Nephron (organoid): ENCODE data around the gene RNF6.
A peak's percentile ranks its signal among the peaks of the same experiment; 100 is the strongest.

Experiments
- H3K27ac Mint-ChIP-seq, 3 experiments: 2 replicates each; pipeline ENCODE4 v1.8.0; 2020; ENCODE audit warnings: mixed read lengths in 3 of 3, mild to moderate bottlenecking in 2 of 3, moderate library complexity in 1 of 3
- H3K27me3 Mint-ChIP-seq: 2 replicates; pipeline ENCODE4 v1.8.0; 2021; ENCODE audit warnings: low read depth, mild to moderate bottlenecking, moderate library complexity, mixed read lengths
- H3K36me3 Mint-ChIP-seq: 2 replicates; pipeline ENCODE4 v1.8.0; 2020; ENCODE audit warnings: low read depth, mixed read lengths
- H3K4me1 Mint-ChIP-seq: 2 replicates; pipeline ENCODE4 v1.8.0; 2020; ENCODE audit warnings: mixed read lengths
- H3K4me3 Mint-ChIP-seq, 3 experiments: 2 replicates each; pipeline ENCODE4 v1.8.0; 2020; ENCODE audit warnings: mild to moderate bottlenecking in 3 of 3, mixed read lengths in 3 of 3, moderate library complexity in 2 of 3
- H3K9me3 Mint-ChIP-seq: 2 replicates; pipeline ENCODE4 v1.8.0; 2020; ENCODE audit warnings: mixed read lengths
- TF ChIP-seq, protein P1 (sequence below), 3 experiments: fragments of 200-600 bp; sonication (generic); IDR thresholded peaks; one replicate each; pipeline ENCODE4 v1.5.0; 2021; ENCODE audit warnings: antibody characterized with exemption in 3 of 3; ENCODE audit not compliant: unreplicated experiment in 3 of 3

RNF6 gene

DNA sequence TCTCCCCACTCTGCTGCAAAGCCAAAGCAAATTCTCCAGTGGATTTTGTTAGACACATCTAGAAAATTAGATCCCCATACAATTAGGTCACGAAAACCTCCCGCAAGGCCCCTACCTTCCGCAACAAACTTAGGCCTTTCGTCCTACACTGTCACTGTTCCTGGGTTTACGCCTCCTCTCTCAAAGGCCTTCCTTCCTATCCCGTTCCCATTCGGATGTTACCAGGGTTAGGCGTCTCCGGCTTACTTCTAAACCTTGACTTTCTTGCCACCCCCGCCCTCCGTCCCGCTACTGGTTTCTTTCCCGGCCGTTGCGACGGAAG, 754 bp downstream of the RNF6 start:
- Mint-ChIP-seq H3K27me3 (no peaks in the 10 kb centered on the region), H3K36me3 (peaks cover 31% of the 10 kb centered on the region), H3K4me3 (peak overlapping the region; percentile 94 to 97 (median 95)), H3K27ac (peak overlapping the region; percentile 95 to 98 (median 98)), H3K9me3 (no peaks in the 10 kb centered on the region), H3K4me1 (peaks cover 29% of the 10 kb centered on the region)
- TF ChIP-seq, protein P1, sequence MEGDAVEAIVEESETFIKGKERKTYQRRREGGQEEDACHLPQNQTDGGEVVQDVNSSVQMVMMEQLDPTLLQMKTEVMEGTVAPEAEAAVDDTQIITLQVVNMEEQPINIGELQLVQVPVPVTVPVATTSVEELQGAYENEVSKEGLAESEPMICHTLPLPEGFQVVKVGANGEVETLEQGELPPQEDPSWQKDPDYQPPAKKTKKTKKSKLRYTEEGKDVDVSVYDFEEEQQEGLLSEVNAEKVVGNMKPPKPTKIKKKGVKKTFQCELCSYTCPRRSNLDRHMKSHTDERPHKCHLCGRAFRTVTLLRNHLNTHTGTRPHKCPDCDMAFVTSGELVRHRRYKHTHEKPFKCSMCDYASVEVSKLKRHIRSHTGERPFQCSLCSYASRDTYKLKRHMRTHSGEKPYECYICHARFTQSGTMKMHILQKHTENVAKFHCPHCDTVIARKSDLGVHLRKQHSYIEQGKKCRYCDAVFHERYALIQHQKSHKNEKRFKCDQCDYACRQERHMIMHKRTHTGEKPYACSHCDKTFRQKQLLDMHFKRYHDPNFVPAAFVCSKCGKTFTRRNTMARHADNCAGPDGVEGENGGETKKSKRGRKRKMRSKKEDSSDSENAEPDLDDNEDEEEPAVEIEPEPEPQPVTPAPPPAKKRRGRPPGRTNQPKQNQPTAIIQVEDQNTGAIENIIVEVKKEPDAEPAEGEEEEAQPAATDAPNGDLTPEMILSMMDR (IDR thresholded peaks at IDR 0.05; ENCODE audit: unreplicated experiment in 3 of 3): no peak

DNA sequence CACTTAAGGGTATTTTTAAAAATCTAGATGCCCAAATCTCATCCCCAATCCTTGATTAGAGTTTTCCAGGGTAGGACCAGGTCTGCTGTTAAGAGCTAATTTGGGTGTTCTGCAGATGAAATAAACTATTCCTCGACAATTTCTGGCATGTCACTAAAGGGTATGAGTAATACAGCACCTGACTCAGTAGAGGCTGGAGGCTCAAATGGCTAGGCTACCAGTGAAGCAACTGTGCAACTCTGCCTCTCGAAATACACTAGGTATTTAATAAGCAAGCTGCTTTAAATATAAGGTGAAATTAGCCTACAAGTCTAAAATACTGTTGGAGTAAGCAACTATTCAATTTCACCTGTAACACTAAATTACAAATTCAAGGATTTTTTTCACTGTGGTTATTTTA, 1.5 kb downstream of the RNF6 start:
- Mint-ChIP-seq H3K4me3 (peak overlapping the region; percentile 94 to 97 (median 95)), H3K9me3 (no peaks in the 10 kb centered on the region), H3K4me1 (peaks cover 28% of the 10 kb centered on the region), H3K27ac (peak overlapping the region in 1 of 3 experiments; percentile 98), H3K36me3 (peaks cover 31% of the 10 kb centered on the region), H3K27me3 (no peaks in the 10 kb centered on the region)
- TF ChIP-seq, protein P1 (IDR thresholded peaks at IDR 0.05; ENCODE audit: unreplicated experiment in 3 of 3): no peak

DNA sequence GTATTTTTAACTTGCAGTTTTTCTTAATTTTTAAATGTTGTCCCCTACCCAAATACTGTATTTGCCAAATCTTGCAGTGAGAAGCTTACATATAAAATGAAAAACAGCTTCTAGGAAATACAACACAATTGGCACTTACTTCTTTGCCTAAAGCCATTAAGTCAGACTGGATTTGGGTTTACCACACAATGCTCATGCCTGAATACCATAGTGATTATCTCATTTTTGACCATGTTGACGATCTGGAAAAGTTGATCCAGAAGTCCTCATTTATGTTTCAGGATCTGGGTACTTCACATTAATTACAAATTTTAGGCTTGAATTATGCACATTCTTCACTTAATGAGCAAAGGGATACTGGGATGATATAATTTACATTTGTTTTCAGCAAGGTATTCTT, 2.4 kb downstream of the RNF6 start:
- H3K36me3 Mint-ChIP-seq: peaks cover 39% of the 10 kb centered on the region

DNA sequence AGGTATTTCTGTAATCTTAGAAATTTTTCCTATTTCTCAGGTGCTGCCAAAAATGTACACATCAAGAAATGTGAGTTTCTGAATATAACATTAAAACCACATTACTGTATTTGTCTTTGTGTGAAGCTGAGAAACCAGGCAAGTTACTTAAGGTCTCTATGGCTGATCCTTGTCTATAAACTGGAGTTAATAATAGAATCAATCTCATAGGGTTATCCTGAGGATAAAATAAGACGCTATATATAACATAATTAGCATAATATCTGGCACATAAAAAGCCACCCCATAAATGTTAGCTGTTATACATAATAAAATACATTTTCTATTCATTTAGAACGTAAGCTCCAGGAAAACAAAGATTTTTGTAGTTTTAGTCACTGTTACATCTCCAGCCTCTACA, 6.1 kb downstream of the RNF6 start:
- Mint-ChIP-seq H3K27me3 (no peaks in the 10 kb centered on the region), H3K4me3 (no peak overlapping the region), H3K27ac (no peak overlapping the region), H3K9me3 (no peaks in the 10 kb centered on the region), H3K4me1 (peaks cover 9% of the 10 kb centered on the region), H3K36me3 (peaks cover 54% of the 10 kb centered on the region)
- TF ChIP-seq, protein P1 (IDR thresholded peaks at IDR 0.05; ENCODE audit: unreplicated experiment in 3 of 3): no peak

More for the DNA sequence above, 2.4 kb downstream of the RNF6 start:
- TF ChIP-seq, protein P1 (IDR thresholded peaks at IDR 0.05; ENCODE audit: unreplicated experiment in 3 of 3): no peak
- Mint-ChIP-seq H3K4me3 (peak overlapping the region; percentile 94 to 97 (median 95)), H3K4me1 (peaks cover 26% of the 10 kb centered on the region), H3K27ac (no peak overlapping the region), H3K9me3 (no peaks in the 10 kb centered on the region), H3K27me3 (no peaks in the 10 kb centered on the region)

DNA sequence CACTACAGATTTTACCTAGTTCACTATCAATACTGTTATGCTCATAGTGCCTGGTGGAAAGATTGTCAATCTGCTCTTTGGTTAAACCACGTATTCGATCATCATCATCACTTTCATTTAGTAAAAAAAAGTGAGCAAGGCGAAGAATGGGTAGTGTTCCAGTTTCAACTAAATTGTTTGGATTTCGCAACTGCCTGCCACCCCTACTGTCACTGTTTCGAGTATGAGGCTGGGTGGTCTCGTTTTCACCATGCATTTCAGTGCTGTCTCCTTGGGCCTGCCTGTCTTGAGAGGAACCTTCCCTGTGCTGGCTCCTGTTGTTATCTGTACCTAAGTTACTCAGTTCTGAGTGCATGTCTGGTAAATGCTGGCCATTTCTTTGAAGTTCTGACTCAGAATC, 8.1 kb downstream of the RNF6 start:
- no peak overlapping the region for H3K4me3 Mint-ChIP-seq

DNA sequence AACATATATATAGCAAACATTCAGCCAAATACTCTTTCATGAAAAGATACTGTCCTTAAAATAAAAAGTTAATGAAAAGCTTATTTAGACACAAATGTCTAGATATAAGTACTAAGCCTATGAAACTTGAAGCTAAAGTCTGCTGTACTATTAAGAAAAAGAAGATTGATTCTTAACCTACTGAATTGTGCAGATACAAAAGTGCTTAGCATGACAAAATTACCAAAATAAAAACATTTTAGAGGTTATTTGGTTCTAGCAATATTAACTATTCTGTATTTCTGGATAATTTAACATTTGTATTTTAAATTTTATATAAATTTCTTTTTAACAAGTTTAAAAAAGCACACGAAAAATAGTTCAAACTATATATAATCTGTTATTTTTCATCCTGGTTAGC, 8.8 kb downstream of the RNF6 start:
- TF ChIP-seq, protein P1 (IDR thresholded peaks at IDR 0.05; ENCODE audit: unreplicated experiment in 3 of 3): no peak
- Mint-ChIP-seq H3K27ac (no peak overlapping the region), H3K9me3 (no peaks in the 10 kb centered on the region), H3K27me3 (no peaks in the 10 kb centered on the region), H3K4me1 (no peaks in the 10 kb centered on the region), H3K4me3 (no peak overlapping the region), H3K36me3 (peaks cover 59% of the 10 kb centered on the region)

More for the DNA sequence above, 8.1 kb downstream of the RNF6 start:
- no peak overlapping the region for H3K27ac Mint-ChIP-seq
- peaks cover 59% of the 10 kb centered on the region for H3K36me3 Mint-ChIP-seq
- no peaks in the 10 kb centered on the region for H3K27me3 Mint-ChIP-seq
- H3K4me1 Mint-ChIP-seq: no peaks in the 10 kb centered on the region
- TF ChIP-seq, protein P1 (IDR thresholded peaks at IDR 0.05; ENCODE audit: unreplicated experiment in 3 of 3): no peak
- no peaks in the 10 kb centered on the region for H3K9me3 Mint-ChIP-seq
